HG03558 (cell line): ENCODE data around the gene PRKN.

Source experiments
- ATAC-seq: cut with Tn5 transposase; IDR thresholded peaks from one replicate; pipeline ENCODE4 v1.9.1; 2021; ENCODE audit warnings: moderate number of reproducible peaks; ENCODE audit not compliant: unreplicated experiment; ENCODE audit errors: extremely low read depth

PRKN gene

GRCh38 chr6:162343936-162344645, 383.5 kb downstream of the PRKN start:
- ATAC-seq: no peak

- ATAC-seq: no peak
These were observed 384.2 kb downstream of the PRKN start for GRCh38 chr6:162343198-162343935.

GRCh38 chr6:162337412-162337811, 390.2 kb downstream of the PRKN start:
- ATAC-seq: no peak

- ATAC-seq: no peak
These were observed 391.2 kb downstream of the PRKN start for GRCh38 chr6:162336359-162336758.

GRCh38 chr6:162332365-162332764, 395.2 kb downstream of the PRKN start:
- ATAC-seq: no peak

GRCh38 chr6:162331911-162332310, 395.7 kb downstream of the PRKN start:
- no peak for ATAC-seq

- ATAC-seq: no peak
These were observed 401.7 kb downstream of the PRKN start for GRCh38 chr6:162325826-162326225.

GRCh38 chr6:162325051-162325450, 402.5 kb downstream of the PRKN start:
- ATAC-seq: no peak

- ATAC-seq: no peak
These were observed 412.3 kb downstream of the PRKN start for GRCh38 chr6:162315291-162315690.

GRCh38 chr6:162313922-162314660, 413.5 kb downstream of the PRKN start:
- ATAC-seq: no peak

- no peak for ATAC-seq
These were observed 419.7 kb downstream of the PRKN start for GRCh38 chr6:162307865-162308264.

- ATAC-seq: no peak
These were observed 420.9 kb downstream of the PRKN start for GRCh38 chr6:162306616-162307015.

- no peak for ATAC-seq
These were observed 426.4 kb downstream of the PRKN start for GRCh38 chr6:162301128-162301527.

GRCh38 chr6:162294029-162294428, 433.5 kb downstream of the PRKN start:
- ATAC-seq: no peak

GRCh38 chr6:162292915-162293314, 434.7 kb downstream of the PRKN start:
- ATAC-seq: no peak

- no peak for ATAC-seq
These were observed 436.6 kb downstream of the PRKN start for GRCh38 chr6:162290846-162291465.

GRCh38 chr6:162289972-162290371, 437.6 kb downstream of the PRKN start:
- no peak for ATAC-seq

- ATAC-seq: no peak
These were observed 453.6 kb downstream of the PRKN start for GRCh38 chr6:162273986-162274385.

GRCh38 chr6:162271922-162272321, 455.6 kb downstream of the PRKN start:
- ATAC-seq: no peak

- no peak for ATAC-seq
These were observed 456.6 kb downstream of the PRKN start for GRCh38 chr6:162270966-162271365.

- no peak for ATAC-seq
These were observed 459.9 kb downstream of the PRKN start for GRCh38 chr6:162267641-162268040.
